Measurements from ENCODE around the gene ERVV-1.
"Not testable (repeated sequence)": the region's sequence is repeated elsewhere in the genome, so short reads cannot be mapped to it uniquely, and the experiment has no call there.

Gene ERVV-1, protein sequence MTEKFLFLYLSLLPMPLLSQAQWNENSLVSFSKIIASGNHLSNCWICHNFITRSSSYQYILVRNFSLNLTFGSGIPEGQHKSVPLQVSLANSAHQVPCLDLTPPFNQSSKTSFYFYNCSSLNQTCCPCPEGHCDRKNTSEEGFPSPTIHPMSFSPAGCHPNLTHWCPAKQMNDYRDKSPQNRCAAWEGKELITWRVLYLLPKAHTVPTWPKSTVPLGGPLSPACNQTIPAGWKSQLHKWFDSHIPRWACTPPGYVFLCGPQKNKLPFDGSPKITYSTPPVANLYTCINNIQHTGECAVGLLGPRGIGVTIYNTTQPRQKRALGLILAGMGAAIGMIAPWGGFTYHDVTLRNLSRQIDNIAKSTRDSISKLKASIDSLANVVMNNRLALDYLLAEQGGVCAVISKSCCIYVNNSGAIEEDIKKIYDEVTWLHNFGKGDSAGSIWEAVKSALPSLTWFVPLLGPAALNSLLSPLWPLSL

DNA sequence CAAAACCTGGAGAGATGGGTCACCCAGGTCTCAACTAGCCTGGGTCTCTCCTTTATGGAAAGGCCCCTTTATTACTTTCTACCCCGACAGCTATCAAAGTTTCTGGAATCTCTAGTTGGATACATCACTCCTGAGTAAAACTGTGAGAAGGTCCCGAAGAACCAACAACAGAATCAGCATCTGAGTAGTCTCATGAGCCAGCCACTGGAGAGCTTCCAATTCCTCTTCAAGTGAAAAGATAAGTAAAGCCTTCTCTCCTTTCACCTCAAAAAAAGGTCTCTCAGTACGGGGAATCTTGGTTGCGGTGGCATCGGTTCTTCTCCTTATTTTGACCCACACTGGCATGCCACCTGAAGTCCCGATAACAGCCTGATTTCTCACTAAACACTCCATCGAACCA, at the start of gene ERVV-1:
ERVV-1 (plus strand) TSS at position 301 of the 400 bp plus-strand sequence. CDS start 170 bp downstream, outside the sequence.
- DNase-seq (ENCODE audit: low read depth in 2 of 2), result no peak

DNA sequence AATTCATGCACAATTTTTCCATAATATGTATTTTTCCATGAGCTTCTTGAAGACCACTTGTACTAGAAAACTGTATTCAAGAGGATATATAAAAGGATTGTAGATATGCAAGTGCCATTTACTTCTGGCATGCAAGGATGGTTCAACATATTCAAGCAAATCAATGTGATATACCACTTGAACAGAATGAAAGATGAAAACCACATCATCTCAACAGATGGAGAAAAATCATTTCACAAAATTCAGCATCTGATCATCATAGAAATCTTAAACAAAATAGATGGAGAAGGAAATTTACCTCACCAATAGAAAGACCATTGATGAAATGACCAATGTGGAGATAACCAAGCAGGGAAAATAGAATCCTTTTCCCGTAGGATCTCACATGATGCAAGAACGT, 45.9 kb upstream of the ERVV-1 start:
- no peak for DNase-seq (ENCODE audit: low read depth in 2 of 2)

DNA sequence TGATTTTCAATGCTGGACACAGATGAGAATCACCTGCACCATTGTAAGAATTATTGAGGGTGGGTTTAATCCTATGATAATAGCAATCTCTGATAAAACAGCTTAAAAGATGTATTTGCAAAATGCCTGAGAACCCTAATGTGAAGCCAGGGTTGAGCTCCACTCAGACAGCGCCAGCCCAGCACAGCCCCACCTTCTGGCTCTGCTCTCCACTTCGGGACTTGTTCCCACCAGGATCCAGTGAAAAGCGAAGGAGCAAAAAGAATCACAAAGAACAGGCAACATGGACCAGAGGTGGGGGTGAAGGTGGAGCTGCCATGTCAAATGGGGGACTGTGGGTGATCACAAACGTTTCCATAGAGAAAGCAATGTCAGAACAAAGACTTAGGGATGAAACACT, 32.4 kb upstream of the ERVV-1 start:
- DNase-seq (ENCODE audit: low read depth in 2 of 2), result no peak

DNA sequence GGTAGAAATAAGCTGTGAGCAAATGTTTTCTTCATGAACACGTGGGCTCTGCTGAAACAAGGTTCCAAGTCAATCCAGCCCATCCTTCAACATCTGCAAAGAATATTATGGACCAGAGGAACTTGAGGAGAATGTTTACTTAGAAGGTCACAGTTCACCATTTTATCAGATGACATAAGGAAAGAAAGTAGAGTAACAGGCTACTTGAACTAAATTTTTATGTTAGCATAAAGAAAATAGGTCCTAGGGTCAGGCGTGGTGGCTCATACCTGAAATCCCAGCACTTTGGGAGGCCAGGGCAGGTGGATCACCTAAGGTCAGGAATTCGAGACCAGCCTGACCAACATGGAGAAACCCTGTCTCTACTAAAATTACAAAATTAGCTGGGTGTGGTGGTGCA, 30.6 kb upstream of the ERVV-1 start:
- DNase-seq (ENCODE audit: low read depth in 2 of 2), result not testable (repeated sequence)

DNA sequence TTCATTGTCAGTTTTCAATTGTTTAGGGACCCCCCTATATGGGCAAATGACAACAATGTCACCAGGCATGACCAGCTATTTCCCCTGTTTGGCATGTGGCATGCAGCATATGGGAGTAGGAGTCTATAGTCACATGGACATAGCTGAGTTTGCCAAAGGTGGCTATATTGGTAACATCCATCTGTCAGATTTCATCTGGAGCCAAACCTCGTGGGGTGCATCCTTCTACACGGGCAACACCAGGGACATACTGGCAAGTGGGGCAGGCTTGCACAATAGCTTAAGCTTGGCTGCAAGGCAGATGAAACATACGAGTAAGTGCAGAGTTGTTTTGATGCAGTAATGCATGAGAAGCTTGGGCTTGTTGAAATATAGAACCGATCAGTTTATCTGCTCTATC, 26.5 kb upstream of the ERVV-1 start:
- DNase-seq (ENCODE audit: low read depth in 2 of 2), result no peak

DNA sequence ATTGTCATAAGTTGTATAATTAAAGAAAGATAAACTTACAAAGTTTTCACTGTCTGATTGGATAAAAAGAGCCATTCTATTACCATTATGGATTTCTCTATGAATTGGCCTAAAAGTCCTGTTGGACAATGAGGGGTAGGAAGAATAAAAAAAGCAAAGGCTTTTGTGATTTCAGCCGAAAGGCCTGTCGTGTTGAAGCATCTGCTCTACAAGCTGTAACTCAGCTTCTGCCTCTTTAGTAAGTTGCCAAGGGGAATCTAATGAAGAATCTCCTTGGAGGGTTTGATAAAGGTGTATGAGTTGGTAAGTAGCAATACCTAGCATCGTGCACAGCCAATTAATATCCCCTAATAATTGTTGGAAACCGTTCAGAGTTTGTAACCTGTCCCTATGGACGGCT, 25.2 kb upstream of the ERVV-1 start:
- no peak for DNase-seq (ENCODE audit: low read depth in 2 of 2)

DNA sequence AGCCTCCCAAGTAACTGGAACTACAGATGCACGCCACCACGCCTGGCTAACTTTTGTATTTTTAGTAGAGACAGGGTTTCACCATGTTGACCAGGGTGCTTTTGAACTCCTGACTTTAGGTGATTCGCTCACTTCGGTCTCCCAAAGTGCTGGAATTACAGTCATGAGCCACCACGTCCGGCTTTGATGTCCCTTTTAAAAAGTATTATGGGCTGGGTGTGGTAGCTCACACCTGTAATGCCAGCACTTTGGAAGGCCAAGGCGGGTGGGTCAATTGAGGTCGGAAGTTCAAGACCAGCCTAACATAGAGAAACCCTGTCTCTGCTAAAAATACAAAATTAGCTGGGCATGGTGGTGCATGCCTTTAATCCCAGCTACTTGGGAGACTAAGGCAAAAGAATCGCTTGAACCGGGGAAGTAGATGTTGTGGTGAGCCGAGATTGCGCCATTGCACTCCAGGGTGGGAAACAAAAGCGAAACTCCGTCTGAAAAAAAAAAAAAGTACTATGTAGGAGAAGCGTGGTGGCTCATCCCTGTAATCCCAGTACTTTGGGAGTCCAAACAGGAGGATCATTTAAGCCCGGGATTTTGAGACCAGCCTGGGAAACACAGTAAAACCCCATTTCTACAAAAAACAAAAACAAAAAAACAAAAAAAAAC, 22.8 kb upstream of the ERVV-1 start:
- no peak for DNase-seq (ENCODE audit: low read depth in 2 of 2)

DNA sequence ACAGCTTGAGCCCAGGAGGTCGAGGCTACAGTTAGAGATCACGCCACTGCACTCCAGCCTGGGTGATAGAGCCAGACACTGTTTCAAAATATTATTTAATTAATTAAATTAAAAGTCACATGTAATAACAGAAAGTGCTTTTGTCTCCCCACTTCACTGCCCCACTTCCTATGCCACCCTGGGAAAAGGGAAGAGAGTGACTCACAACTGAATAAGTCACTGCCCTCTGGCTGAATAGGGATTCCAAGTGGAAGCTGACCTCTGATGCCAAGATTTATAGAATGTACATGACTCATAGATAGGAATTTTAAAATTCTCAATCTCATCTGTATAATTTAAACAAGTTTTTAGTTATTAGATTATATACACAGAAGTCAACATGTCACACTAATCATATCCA, 22.2 kb upstream of the ERVV-1 start:
- no peak for DNase-seq (ENCODE audit: low read depth in 2 of 2)

DNA sequence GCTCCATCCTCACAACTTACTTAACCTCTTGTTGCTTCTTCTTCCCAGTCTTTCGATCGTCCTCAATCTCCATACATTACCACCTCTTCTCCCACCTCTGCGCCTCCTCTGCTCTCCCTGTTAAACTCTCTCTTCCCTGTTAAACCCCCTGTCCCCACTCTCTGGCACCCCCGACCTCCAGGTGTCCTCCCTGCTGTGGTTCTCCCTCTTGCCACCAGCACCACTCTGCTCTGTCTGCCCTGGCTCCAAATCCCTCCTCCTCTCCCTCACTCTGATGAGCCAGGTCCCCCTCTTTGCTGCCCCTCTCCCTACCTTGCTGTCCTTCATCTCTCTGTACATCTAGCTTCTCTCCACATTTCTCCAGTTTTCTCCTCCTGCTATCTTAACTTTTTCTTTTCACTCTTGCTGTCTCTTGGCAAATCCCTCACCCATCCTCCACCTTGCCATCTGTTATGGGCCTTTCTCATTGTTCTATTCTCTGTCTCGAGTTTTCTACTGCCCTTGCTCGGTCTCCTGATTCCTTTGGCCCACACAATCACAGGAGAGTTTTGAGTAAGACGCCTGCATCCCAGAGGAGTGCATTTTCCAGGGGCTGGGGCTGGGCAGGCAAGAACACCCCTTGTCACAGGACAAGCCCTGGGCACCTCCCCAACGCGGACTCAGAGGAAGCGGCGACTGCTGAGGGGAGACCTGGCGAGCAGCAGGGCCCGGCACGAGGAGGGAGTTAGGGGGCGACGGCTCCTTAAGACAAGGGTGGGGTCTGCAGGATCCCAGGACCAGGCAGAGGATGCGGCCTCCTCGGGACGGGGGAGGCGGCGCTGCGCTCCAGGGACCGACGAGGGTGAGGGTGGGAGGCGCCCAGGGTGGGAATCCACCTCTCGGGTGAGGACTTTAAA, 21.4 kb upstream of the ERVV-1 start:
- DNase-seq (ENCODE audit: low read depth in 2 of 2), result no peak

DNA sequence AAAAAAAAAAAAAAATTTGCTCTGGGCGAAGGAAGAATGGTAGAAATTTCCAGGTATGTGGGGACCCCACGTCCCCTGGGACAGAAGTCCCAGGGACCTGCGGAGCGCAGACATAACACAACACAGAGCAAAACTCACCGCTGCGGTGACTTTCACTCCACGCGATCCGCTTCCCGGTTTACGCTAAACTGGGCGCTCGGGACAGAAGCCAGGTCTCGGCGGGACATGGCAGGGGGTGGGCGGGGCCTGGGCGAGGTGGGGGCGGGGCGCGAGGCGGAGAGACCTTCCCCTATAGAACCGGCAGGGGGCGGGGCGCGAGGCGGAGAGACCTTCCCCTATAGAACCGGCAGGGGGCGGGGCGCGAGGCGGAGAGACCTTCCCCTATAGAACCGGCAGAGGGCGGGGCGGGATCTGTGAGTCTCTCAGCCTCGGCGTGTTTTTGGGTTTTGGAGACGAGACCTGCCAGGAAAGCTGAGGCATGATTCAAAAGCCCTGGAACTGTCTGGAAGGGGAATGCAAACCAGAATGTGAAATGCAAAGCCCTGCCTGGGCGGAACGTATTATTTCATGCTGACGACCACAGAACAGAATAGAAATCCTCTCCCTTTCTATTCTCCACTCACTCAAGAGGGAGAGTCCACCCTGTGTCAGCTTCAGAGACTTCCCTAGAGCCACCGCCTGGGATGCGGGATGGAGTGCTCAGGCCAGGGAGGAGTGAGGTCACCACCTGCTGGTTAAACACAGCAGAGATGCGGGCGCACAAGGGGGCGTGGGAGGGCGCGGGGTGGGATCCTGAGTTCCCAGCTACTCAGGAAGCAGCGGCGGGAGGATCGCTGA, 20.2 kb upstream of the ERVV-1 start:
- DNase-seq (ENCODE audit: low read depth in 2 of 2), result peak; percentile 58 to 73

DNA sequence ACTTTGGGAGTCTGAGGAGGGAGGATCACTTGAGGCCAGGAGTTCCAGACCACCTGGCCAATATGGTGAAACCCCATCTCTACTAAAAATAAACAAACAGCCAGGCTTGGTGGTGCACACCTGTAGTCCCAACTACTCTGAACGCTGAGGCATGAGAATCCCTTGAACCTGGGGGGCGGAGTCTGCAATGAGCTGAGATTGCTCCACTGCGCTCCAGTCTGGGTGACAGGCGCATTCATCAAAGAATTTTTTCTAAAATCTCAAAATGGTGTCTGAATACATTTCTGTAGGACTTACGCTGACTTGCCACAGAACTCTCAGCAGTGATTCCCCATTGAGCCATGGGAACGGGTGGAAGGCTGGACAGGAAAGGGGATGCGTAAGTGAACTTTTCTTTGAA, 18.0 kb upstream of the ERVV-1 start:
- no peak for DNase-seq (ENCODE audit: low read depth in 2 of 2)

DNA sequence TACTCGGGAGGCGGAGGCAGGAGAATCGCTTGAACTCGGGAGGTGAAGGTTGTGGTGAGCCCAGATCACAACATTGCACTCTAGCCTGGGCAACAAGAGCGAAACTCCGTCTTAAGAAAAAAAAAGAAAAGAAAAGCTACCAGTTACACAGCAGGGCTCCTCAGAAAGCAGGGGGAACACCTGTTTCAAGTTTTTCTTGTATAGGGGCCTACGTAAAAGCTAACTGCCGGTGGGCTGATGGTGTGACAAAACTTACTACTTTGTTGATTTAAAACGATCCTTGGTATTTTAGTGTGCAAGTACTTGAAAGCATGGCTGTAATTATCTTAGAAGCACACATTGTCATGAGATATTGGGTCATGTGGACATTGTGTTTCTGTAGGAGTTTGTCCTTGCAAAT, 15.7 kb upstream of the ERVV-1 start:
- no peak for DNase-seq (ENCODE audit: low read depth in 2 of 2)

DNA sequence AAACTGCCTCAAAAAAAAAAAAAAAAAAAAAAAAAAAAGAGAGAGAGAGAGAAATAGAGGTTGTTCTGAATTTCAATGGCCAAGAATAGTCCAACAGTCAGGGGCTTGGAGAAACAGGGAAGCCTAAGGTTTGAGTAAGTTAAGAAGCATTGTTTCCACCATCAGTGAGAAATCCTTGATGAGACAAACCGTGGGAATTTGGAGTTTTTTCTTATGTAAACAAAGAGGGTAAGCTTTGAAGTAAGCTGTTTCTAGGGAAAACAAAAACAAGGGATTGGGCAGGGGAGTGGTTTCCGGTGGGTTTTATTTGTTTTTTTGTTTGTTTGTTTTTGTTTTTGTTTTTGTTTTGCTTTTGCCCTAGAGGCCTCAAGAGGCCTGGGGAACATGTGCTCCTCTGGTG, 11.2 kb upstream of the ERVV-1 start:
- no peak for DNase-seq (ENCODE audit: low read depth in 2 of 2)

DNA sequence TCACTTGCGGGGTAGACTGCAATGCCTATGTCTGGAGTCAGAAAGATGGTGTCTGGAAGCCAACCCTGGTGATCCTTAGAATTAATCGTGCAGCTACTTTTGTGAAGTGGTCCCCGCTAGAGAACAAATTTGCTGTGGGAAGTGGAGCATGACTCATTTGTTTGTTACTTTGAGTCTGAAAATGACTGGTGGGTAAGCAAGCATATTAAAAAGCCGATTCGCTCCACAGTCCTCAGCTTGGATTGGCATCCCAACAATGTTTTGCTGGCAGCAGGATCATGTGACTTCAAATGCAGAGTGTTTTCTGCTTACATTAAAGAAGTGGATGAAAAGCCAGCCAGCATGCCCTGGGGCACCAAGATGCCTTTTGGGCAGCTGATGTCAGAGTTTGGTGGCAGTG, 9.5 kb upstream of the ERVV-1 start:
- no peak for DNase-seq (ENCODE audit: low read depth in 2 of 2)

DNA sequence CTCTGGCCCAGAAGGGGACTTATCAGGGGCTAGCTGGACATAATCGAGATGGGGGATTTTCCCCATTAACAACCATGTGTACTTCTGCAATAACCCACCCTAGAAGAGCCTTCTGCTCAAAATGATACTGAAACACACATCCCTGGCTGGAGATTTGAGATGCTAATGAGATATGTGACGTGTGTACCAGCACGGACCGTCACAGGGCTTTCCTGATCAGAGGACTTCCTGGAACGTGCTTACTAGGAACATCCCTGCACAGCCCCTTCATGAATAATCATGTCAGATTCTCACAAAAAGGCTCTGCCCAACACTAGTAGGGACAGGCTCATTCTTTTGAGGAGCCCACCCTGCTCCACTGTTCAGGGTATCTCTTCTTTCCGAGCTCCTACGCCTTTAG, 6.5 kb upstream of the ERVV-1 start:
- no peak for DNase-seq (ENCODE audit: low read depth in 2 of 2)

DNA sequence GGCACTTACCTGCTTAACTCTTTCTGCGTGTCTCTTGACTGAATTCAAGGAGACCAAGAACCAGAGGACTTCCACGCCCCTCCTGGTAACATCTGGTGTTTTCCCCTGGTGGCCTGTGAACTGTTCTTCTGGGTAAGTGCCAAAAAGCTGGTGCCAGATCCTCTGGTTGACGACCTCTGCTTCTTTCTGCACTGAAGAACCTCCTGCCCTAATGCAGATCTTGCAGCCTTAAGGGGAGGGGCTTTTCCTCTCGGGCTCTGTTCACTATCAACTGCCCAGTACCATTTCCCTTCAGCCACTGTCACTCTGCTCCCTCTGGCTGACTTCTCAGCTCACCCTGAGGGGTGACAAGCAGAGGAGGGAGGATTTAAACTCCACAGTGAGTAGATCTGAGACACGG, 6.1 kb upstream of the ERVV-1 start:
- no peak for DNase-seq (ENCODE audit: low read depth in 2 of 2)

DNA sequence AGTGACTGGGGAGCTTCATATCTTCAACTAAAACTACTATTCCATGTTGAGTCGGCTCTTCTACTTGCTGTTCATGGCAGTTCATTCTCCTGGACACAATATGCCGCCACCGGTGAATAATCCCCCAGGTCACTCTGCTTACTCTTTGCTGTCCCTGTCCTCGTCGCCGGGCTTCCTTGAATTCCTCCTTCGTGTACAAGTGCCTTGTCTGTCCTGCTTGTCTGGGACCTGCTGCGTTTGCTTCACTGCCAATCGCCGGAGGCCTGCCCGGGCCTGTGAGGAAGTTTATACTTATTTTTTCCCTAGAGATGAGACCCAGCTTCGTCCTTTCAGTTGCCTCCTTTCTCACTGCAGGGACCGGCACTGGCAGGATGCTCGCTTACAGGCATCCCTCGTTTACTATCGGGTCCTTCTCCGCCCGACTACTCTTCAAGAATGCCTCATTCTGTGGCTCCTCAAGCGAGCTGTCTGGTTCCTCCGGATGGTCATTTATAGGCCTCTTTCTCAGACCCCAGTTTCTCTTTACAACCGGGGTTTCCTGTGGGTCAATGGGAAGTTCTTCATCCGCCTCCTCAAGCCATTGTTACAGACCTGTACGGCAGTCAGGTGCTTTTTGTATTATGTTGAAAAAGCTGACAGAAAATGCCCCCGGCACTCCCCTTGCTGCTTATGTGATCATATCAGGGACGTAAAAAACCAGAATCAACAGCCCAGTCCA, 5.5 kb upstream of the ERVV-1 start:
- no peak for DNase-seq (ENCODE audit: low read depth in 2 of 2)

DNA sequence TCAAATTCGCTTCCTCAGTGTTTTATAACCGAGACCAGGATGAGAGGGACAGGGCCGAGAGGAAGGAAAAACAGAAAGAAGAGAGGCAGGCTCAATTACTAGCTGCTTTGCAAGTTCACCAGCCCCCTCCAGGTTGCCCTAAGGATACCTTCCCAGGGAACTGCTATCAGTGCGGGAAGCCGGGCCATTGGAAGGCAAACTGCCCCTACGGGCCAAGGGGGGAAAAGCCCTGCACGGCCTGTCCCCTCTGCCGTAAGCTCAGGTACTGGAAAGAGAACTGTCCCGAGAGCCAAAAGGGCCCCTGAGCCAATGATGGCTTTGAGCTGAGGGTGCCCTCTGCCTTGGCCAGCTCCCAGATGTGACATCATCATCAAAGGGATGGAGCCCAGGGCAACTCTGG, 3.2 kb upstream of the ERVV-1 start:
- DNase-seq (ENCODE audit: low read depth in 2 of 2), result no peak

DNA sequence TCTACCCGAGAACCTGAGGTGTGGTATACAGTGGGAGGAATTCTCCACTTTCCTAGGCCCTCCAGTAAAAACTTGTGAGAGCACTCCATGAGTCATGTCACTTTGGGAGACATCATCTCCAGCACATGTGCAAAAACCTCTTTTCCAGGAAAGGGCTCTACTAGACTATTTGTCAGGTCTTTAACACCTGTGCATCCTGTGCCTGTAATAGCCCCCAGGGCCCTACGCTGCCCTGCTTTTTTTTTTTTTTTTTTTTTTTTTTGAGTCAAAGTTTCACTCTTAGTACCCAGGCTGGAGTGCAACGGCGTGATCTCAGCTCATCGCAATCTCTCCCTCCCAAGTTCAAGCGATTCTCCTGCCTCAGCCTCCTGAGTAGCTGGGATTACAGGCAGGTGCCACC, 1.7 kb upstream of the ERVV-1 start:
- no peak for DNase-seq (ENCODE audit: low read depth in 2 of 2)

DNA sequence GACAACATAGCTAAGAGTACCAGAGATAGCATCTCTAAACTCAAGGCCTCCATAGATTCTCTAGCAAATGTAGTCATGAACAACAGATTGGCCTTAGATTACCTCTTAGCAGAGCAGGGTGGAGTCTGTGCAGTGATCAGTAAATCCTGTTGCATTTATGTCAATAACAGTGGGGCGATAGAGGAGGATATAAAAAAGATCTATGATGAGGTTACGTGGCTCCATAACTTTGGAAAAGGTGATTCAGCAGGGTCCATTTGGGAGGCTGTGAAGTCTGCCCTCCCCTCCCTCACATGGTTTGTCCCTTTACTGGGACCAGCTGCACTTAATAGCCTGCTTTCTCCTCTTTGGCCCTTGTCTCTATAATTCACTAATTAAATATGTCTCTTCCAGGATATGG, 1.4 kb downstream of the ERVV-1 start:
- DNase-seq (ENCODE audit: low read depth in 2 of 2), result no peak

DNA sequence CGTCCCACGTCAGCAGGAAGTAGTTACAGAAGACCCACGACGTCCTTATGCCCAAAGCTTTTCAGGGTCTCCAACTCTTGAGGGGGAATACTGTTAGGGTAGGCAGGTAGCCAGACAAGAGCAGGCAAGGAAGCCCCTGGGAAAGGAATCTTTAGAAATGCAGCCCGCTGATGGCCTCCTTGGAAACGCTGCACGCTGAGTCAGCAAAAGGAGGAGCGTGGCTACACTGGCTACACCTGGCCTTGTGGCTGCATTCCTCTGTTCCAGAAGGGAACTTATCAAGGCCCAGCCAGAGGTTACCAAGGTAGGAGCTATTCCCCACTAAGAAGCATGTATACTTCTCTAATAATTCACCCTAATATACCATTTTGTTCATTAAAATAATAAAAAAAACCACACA, 2.0 kb downstream of the ERVV-1 start:
- no peak for DNase-seq (ENCODE audit: low read depth in 2 of 2)
